HEK293T (cell line): ENCODE measurements around the gene SLC38A4.

ENCODE experiments used
- BHLHE40 ChIP-seq: fragments of 450-650 bp; IDR thresholded peaks from 2 replicates; pipeline ENCODE4 v1.6.1; 2016; ENCODE audit warnings: mild to moderate bottlenecking, moderate library complexity, borderline replicate concordance
- L3MBTL2 ChIP-seq: fragments of 450-650 bp; conservative IDR thresholded peaks from 2 replicates; pipeline ENCODE4 v1.6.1; 2016; ENCODE audit warnings: mild to moderate bottlenecking
- NFRKB ChIP-seq: fragments of 450-650 bp; IDR thresholded peaks from 2 replicates; pipeline ENCODE4 v1.6.1; 2016; ENCODE audit warnings: mild to moderate bottlenecking, moderate library complexity
- PKNOX1 ChIP-seq: fragments of 450-650 bp; IDR thresholded peaks from 2 replicates; pipeline ENCODE4 v1.6.1; 2016
- SP1 ChIP-seq: fragments of 450-650 bp; IDR thresholded peaks from 2 replicates; pipeline ENCODE4 v1.6.1; 2017
- SUZ12 ChIP-seq: fragments of 450-650 bp; IDR thresholded peaks from 2 replicates; pipeline ENCODE4 v1.6.1; 2016; ENCODE audit warnings: mild to moderate bottlenecking

GRCh38 chr12:46795988-46796387, 29.8 kb downstream of the SLC38A4 start:
- no peak for TF ChIP-seq SUZ12
- TF ChIP-seq NFRKB: no peak
- TF ChIP-seq SP1: no peak
- no peak for TF ChIP-seq PKNOX1
- TF ChIP-seq L3MBTL2: no peak
- no peak for TF ChIP-seq BHLHE40
